Putamen (tissue), 1 donor: ENCODE measurements around the gene CRTC1.
A peak's percentile ranks its signal among the peaks of the same experiment; 100 is the strongest.
"Not testable (repeated sequence)": the region's sequence is repeated elsewhere in the genome, so short reads cannot be mapped to it uniquely, and the experiment has no call there.

ENCODE experiments used
- DNase-seq: peaks from one replicate; pipeline ENCODE4 v3.0.0-alpha.2; 2016; ENCODE audit warnings: low spot score

The CRTC1 gene

DNA sequence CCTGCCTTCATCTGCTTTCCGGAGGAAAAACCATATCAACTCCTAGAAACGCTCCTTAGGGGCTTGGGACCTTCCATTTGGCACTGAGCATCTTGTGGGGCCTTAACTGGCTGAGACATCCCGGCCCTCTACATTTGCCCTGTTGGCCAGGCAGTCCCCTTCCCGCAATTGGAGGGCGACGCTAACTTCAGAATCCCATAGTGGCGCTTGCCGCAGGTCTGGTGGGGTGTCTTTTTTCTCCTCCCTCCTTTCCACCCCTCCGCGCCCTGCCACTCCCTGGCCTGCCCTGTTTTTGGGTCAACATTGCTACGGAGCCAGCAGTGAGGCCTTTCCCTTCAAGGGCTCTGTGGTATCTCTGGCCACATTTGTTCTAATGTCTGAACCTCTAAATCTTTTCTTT lies 13.6 kb upstream of the CRTC1 start:
- DNase-seq, result no peak

DNA sequence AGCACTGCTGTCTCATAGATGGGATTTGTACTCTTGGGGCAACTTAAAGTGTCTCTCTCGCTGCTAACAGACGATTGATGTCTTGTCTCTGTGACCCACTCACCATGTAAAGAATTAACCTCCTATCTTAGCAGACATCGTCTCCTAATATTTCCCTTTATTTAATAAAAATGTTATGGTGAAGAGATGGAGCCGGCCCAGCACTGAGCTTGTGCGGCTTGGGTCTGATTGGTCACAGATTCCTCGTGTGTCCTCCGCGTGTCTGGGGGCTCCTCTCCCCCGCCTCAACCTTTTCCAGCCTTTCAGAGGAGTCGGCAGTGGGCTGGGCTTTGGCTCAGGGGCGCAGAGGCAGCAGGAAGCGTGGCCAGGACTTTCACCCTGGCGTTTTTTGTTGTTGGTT lies 13.2 kb upstream of the CRTC1 start:
- DNase-seq, result no peak

GRCh38 chr19:18671303-18672043 lies 12.0 kb upstream of the CRTC1 start:
- no peak for DNase-seq

DNA sequence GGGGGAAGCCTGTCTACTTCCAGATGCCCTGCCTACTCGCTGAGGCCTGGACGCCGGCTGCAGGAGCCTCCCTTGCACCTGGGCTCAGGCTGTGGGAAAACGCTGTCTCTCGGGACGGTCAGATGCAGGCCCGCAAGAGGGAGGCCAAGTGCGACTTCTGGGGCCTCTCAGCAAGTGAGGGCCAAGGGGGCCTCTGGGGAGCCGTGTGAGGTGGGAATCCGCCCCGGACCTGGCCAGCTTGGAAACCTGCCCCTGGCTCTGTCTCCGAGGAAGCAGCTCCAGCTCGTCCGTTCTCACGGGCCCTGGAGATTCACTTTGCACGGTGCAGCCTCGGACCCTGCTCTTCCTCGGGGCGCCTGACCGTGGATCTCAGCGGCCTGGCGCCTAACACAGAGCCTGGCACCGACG lies 11.4 kb upstream of the CRTC1 start:
- DNase-seq, result no peak

- peak; percentile 54 for DNase-seq
These were observed 10.7 kb upstream of the CRTC1 start for GRCh38 chr19:18672606-18673337.

DNA sequence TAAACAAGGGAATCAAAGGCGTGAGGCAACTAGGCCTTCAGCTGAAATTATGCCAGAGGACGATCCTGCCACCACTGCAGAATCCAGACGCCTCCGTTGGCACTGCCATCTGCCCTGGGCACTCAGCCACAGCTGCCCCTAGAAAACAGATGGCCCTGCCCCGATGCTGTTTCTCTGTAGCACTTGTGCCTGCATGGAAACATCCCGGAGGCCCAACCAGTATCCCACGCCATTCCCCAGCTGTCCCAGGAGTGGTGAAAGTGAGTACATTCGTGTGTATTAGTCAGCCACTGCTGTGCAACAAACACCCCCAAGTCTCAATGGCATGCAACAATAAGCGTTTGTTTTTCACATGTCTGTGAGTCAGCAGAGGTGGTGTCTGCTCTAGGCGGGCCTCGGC lies 8.9 kb upstream of the CRTC1 start:
- DNase-seq, result peak; percentile 50

GRCh38 chr19:18675779-18676178 lies 7.7 kb upstream of the CRTC1 start:
- DNase-seq, result no peak

DNA sequence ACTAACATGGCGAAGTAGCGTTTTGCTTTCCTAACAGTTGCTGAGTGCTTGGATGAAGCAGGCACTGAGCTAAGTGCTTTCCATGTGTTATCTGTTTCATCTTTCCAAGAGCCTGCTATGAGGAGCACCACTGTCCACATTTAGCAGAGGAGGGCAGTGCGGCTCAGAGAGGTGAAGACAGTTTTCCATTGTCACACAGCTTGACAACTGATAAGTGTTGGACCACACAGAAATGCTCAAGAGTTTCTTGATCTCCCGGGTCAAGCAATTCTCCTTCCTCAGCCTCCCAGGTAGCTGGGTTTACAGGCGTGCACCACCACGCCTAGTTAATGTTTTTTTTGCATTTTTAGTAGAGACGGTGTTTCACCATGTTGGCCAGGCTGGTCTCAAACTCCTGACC lies 6.8 kb upstream of the CRTC1 start:
- no peak for DNase-seq

DNA sequence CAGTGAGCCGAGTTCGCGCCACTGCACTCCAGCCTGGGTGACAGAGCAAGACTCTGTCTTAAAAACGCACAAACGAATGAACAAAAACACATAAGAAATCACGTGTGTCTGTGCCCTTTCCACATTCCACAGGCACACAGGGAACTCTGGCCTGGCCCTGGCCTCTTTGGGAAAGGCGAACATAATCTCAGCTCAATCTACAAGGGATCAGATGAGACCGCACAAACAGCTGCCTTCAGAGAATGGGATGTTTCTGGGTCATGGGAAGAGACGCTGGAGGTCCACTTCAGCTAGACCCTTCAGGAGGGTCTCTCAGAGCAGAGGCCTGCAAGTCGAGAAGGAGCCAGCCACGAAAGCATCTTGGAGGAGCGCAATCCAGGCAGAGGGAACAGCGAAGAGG lies 6.3 kb upstream of the CRTC1 start:
- no peak for DNase-seq

DNA sequence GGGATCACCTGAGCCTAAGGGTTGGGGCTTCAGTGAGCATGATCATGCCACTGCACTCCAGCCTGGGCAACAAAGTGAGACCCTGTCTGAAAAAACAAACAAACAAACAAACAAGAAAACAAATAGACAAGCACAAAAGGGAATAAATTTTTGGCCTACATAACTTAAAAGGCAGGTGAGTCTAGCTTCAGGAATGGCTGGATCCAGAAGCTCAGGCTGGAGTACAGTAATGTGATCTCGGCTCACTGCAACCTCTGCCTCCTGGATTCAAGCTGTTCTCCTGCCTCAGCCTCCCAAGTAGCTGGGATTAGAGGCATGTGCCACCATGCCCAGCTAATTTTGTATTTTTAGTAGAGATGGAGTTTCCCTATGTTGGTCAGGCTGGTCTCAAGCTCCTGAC lies 3.3 kb upstream of the CRTC1 start:
- not testable (repeated sequence) for DNase-seq

DNA sequence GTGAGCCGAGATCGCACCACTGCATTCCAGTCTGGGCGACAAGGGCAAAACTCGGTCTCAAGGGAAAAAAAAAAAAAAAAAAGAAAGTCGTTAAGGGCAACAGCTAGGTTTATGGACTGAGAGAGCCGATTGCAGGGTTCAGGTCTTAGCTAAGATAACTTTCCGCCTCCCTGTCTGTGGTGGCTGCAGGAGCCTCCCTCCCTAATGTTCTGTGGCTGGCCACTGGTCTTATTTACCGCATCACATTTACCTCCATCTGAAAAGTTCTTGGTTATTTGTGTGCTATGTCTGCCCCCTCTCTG lies 722 bp upstream of the CRTC1 start:
- no peak for DNase-seq

DNA sequence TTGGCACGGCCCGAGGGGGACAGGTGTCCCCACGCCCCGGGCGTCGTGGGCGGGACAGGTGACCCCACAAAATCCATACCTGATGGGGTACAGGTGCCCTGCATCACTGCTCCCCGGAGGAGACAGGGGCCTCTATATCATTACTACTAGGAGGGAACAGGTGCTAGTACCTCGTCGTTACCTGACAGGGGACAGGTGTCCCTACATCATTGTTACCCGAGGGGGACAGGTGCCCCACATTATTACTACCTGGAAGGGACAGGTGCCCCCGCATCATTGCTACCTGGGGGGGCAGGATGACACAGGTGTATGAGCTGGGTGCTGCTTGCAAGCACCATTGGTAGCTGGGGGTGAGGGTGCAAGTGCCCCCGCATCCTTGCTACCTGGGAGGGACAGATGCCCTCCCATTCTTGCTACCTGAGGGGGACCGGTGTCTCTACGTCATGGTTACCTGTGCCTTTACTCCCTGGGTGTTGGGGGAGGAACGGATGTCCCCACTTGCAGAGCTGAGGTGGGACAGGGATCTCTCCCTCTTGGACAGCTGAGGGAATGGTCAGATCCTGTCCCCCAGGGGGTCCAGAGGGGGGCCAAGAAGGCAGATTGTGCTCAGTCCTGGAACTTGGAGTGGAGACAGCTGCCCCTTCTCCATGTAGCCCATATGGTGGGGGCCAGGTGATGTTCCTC lies 620 bp downstream of the CRTC1 start:
- no peak for DNase-seq

DNA sequence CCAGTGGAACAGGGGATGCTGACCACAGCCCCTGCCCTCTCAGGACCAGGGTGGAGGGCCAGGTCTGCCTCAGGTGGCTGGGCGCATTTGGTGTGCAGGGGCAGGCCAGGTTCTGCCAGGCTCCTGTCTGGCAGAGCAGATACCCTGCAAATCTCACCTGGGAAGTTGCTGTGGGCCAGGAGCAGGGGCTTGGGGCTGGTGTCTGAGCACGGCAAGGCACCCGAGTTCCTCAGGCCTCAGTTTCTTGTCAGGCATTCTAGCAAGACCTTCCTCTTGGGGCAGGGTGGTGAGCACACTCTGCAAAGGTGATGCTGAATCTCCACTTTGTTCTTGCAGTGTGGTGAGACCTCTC lies 1.1 kb downstream of the CRTC1 start:
- no peak for DNase-seq

DNA sequence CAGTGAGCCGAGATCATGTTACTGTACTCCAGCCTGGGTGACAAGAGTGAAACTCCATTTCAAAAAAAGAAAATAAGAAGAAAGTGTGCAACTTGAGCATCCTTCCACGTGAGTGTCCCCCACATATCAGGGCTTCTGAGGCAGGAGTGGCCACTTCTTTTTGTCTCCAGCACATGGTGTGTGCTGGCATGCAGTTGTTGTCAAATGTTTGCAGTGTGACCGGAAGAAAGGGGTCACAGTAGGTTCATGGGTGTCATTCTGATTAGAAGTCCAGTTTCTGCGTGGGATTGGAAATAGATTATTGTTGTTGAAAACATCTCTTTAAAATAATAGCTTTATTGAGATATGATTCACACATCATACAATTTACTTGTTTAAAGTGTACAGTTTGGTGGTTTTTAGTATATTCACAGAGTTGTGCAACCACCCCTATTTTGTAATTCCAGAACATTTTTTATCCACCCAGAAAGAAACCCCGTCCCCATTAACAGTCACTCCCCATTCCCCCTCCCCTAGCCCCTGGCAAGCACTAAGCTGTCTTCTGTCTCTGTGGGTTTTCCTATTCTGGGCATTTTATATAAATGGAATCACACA lies 2.2 kb downstream of the CRTC1 start:
- DNase-seq, result no peak

- DNase-seq, result no peak
These were observed 4.4 kb downstream of the CRTC1 start for GRCh38 chr19:18687740-18688465.

DNA sequence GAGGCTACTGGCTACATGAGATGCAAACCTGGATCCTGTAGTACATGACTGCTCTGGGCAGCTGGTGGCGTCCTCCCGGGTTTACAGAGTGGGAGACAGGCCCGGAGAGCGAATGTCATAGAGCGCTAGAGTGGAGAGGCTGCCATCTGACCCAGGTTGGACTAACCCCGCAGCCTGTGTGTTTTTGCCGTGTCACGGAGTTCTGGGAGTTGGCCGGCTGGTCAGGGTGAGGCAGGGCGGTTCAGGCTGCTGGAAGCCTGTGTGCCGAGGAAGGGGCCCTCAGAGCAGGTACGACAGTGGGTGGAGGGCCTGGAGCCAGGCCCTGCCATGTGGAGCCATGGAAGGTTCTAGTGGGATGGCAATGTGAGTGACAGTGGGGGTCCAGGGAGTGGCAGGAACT lies 12.5 kb downstream of the CRTC1 start:
- no peak for DNase-seq

DNA sequence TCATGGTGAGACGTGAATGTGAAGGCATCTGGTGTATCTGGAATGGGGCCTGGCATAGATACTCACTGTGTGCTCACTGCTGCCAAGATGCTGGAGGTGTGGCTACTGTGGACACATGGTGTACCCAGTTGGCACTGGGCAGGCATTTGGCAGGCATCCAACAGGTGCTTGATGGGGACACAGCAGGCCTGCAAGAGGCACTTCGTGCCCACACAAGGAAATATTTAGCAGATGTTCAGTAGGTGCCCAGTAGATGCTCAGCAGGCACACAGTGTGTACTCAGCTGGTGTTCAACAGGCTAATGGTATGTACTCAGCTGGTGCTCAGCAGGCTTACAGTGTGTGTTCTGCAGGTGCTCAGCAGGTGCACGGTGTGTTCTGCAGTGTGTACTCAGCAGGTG lies 14.2 kb downstream of the CRTC1 start:
- DNase-seq, result no peak

- no peak for DNase-seq
These were observed 15.1 kb downstream of the CRTC1 start for GRCh38 chr19:18698321-18699167.

- DNase-seq, result no peak
These were observed 16.0 kb downstream of the CRTC1 start for GRCh38 chr19:18699403-18700054.

- no peak for DNase-seq
These were observed 17.2 kb downstream of the CRTC1 start for GRCh38 chr19:18700501-18701249.
